Measurements from ENCODE around the gene TAS1R2.

TAS1R2 gene

GRCh38 chr1:18819203-18819602 lies 40.3 kb downstream of the TAS1R2 start:
- no peak for DNase-seq

DNA sequence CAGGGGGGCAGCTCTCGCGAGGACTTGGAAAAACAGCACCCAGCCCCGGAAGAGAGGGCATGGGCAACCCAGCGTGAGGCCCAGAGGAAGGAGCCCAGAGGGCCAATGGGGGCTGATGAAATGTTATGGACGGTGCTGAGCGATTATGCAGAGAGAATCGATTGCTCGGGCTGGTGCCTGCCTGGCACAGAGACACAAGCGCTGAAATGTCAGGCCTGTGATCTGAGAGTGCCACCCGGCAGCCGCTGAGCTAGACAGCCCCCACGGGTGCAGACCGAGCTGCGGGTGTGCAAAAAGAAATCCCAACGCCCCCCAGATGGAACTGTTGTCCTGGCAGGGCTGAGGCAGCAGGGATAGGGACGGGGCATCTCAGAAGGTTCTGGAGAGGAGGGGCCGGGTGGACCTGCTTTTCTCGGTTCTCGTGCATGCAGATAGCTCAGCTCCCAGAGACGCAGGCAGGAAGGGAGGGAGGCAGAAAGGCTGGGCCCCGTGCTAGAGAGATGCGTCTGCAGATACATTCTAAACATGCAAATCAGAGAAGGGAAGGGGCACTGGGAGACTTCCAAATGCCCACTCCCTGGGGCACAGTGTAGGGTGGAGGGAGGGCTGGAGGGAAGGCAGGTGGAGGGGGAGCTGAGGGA lies 41.5 kb downstream of the TAS1R2 start:
- DNase-seq: no peak

DNA sequence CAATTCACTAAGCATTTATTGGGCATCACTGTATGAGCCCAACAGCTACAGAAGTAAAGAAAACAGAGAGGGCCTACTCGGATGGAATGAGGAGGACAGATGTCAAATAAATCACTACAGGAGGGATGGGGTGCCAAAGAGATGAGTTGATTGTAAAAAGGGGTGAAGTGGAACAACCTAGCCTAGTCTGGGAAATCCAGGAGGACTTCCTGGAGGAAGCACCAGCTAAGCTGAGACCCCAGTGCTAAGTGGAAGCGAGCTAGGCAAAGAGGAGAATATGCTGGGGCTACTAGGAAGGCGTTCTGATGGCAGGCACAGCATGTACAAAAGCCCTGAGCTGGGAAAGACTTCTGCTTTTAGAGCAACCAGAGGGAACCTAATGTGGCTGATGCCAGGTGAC lies 42.1 kb downstream of the TAS1R2 start:
- no peak for DNase-seq

DNA sequence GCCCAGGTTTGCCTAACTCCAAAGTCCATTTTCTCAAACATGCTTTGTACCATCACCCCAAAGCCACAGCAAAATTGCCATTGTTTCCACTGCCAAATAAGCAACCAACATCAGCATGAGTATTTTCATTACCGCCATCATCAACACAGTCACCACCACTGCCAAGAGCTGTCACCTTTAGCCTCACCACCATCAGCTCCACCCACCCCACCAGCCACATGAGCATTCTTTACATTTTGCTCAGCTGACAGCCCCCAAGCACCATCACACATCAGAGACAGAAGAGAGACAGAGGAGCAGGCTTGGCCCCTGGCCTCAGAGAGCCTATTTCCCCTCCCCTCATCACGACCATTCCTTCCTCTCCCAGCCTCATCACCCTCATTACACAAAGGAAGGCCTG lies 42.7 kb downstream of the TAS1R2 start:
- DNase-seq: no peak

DNA sequence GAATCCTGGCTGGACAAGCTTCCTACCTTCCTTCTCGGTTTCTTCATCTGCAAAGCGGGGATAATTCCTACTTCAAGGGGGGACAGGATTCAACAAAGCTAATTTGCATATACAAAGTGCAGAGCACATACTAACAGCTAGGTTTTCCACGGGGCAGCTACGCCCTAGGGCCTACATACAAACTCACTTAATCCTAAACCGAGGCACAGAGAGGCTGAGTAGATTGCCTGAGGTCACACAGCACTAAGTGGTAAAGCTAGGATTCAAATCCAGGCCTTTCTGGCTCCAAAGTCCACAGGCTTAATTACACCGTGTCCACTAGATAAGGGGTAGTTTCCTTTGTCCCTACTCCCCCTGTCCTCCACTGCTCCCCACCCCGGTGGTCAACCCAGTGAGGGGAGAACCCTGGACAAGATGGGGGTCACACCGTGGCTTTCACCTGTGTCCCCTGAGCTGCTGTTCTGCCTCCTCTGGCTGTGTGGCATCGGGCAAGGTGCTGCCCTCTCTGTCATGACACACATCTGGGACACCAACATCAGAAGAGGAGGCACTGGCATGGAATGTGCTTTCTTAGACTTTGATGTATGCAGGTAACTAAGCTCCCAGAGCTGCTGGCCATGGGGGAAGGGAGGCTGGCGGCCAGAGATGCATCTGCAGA lies 44.5 kb downstream of the TAS1R2 start:
- no peak for DNase-seq

GRCh38 chr1:18814425-18814824 lies 45.0 kb downstream of the TAS1R2 start:
- DNase-seq: no peak

GRCh38 chr1:18812453-18812939 lies 47.0 kb downstream of the TAS1R2 start:
- DNase-seq: no peak

DNA sequence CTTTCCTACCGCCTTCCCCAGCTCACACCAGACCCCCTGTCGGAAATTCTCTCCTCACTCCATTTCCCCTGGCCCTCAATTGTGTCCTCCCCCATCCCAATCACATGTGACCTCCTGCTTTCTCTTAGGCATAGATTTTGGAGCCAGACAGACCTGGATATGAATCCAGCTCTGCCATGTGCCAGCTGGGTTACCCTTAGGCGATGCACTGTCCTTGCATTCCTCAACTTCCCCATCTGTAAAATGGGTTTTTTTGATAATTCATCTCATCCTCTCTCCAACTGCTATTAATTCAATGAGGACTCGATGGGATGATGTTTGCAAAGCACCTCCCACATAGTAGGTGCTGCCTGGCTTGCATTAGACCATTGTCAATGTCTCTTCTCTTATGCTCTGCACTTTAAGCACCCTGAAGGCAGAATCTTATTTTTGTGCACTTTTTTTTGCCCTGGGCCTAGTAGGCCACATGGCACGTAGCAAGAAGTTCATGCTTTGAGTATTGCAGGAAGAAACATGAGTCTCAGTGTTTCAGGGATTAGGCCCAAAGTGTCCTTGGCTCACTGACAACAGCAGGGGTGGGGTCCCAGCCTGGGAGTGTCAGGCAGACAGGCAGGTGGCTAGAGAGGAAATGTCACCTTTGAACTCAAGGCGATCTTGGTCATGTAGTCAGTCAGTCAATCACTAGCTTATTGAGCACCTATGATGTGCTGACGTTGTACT lies 47.6 kb downstream of the TAS1R2 start:
- no peak for DNase-seq

DNA sequence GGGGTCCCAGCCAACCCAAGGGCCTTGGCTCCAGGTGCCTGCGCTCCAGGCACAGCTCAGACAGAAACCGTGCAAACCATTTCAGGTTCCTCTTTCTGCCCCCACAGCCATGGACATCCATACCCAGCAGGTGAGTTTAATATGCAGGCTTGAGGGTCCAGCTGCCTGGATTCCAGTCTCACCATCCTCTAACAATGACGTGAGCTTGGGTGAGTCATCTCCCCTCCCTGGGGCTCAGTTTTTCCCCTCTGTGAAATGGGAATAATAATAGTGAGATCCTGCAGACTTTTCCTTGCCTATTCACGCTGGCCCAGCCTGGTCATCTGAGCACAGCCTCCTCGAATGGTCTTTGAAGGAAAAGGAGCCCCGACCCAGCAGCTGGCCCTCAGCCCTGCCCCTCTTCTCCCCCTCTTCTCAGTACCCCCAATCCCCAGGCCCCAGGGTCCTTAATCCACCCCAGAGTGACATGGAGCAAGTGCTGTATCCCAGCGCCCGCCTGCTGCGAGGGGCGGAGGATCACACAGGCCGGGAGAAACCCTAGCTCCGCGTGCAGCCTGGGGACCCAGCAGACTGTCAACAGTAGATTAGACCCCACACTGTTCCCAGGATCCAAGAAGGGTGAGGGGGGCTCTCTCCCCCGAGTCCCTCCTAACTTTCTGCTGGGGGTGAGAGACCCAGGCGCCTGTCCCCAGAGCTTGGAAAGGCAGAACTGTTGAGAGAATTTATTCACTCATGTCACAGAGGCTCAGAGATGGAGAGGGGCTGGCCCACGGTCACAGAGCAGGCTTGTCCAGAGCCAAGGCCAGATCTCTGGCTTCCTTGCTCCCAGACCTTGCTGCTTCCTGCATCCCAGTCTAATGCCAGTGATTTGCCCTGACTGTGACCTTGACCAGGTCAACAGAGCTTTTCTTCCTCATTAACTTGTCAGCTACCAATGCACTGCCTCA lies 49.2 kb downstream of the TAS1R2 start:
- no peak for DNase-seq

- no peak for DNase-seq
These were observed 50.9 kb downstream of the TAS1R2 start for GRCh38 chr1:18808550-18808949.

DNA sequence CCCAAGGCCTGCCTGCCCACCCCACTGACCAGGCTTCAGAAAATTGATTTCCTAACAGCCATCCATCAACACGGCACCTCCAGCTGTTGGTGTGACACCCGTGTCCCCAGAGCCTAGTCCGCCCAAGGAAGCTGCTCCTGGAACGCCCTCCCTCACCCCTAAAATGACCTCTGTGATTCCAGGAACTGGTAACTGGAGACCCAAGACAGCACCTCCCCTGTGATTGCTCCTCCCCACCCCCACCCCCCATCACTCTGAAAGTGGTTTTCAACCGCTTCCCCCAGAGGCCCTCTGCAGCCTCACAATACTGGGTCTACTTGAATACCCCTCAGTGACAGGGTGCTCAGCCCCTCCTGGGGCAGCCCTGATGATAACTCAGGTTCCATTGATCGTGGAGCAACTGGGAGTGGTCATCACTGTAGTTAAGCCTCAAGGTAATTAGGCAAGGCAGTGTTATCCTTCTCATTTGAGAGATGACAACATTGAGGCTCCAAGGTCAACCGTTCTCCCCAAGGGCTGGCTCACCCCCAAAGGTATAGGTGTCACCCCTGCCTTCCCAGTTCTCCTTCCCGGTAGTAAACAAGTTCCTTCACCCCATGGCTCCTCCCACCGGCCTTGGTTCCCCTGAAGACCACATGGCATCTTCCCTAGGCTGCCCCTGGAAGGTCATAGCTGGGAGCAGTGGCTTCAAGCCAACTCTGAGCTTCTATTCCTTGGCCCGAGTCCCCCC lies 52.0 kb downstream of the TAS1R2 start:
- no peak for DNase-seq

GRCh38 chr1:18805925-18806849 lies 53.3 kb downstream of the TAS1R2 start:
- no peak for DNase-seq

- no peak for DNase-seq
These were observed 54.1 kb downstream of the TAS1R2 start for GRCh38 chr1:18805150-18805879.

- DNase-seq: no peak
These were observed 55.6 kb downstream of the TAS1R2 start for GRCh38 chr1:18803851-18804250.

GRCh38 chr1:18803151-18803791 lies 56.2 kb downstream of the TAS1R2 start:
- DNase-seq: no peak

GRCh38 chr1:18802231-18802630 lies 57.2 kb downstream of the TAS1R2 start:
- DNase-seq: no peak

GRCh38 chr1:18800258-18800657 lies 59.2 kb downstream of the TAS1R2 start:
- no peak for DNase-seq

DNA sequence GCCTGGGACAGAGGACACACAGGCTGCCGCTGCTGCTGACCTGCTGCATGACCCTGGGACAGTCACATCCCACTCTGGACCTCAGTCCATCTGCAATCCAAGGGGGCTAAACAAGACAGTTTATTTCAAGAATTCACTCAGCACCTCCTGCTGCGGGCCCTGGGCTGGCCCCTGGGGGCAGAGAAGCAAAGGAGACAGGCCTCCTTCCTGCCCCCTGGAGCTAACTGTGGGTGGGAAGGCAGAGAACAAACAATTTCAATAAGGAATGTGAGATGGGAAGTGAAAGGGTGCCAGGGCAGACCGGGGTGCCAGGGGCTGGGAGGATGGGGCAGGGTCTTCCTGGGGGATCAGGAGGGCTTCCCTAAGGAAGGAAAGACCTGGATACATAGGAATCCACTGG lies 60.0 kb downstream of the TAS1R2 start:
- DNase-seq: no peak

- no peak for DNase-seq
These were observed 60.5 kb downstream of the TAS1R2 start for GRCh38 chr1:18798946-18799345.

GRCh38 chr1:18798533-18798932 lies 60.9 kb downstream of the TAS1R2 start:
- DNase-seq: no peak
